ENCODE results near the gene ADGRL3. TPM values are rescaled to one million over a fixed set of nuclear protein-coding genes. Genes with fewer than 3 reads are reported as not detected.

ADGRL3 gene
- total RNA-seq, 4 donors from 2014 or later, result 4.6 to 7.1 (median 6.3) TPM

- WGBS, result 89% methylated on average over 5 of the region's 5 CpGs
Observed at GRCh38 chr4:62006108-62006507, 806.0 kb downstream of the ADGRL3 start.

GRCh38 chr4:62015043-62015739, 815.1 kb downstream of the ADGRL3 start:
- no peak for DNase-seq (ENCODE audit: extremely low spot score)
- WGBS, result 91% methylated on average over 3 of the region's 3 CpGs

More at GRCh38 chr4:62006108-62006507, 806.0 kb downstream of the ADGRL3 start:
- intact Hi-C loops (cut with DNase I), result no loop called here
- TF ChIP-seq CTCF (IDR thresholded peaks at IDR 0.05), result no peak
- no peak for TF ChIP-seq POLR2A (IDR thresholded peaks at IDR 0.05; ENCODE audit: low read depth)
- no peak for TF ChIP-seq POLR2AphosphoS5 (IDR thresholded peaks at IDR 0.05)
- no peak for TF ChIP-seq EP300 (IDR thresholded peaks at IDR 0.05)
- no peaks in the 10 kb centered on the region for H3K36me3 ChIP-seq
- no peak overlapping the region for H3K4me3 ChIP-seq
- H3K27me3 ChIP-seq, result no peaks in the 10 kb centered on the region
- H3K4me1 ChIP-seq, result no peaks in the 10 kb centered on the region
- no peak overlapping the region for H3K27ac ChIP-seq (replicated peaks in 1 of 4)
- no peaks in the 10 kb centered on the region for H3K9me3 ChIP-seq
- DNase-seq (ENCODE audit: extremely low spot score), result no peak

GRCh38 chr4:62018537-62018936, 818.4 kb downstream of the ADGRL3 start:
- H3K4me1 ChIP-seq, result no peaks in the 10 kb centered on the region
- intact Hi-C loops (cut with DNase I), result no loop called here
- TF ChIP-seq CTCF (IDR thresholded peaks at IDR 0.05), result no peak
- no peak for TF ChIP-seq POLR2AphosphoS5 (IDR thresholded peaks at IDR 0.05)
- no peak for DNase-seq (ENCODE audit: extremely low spot score)
- H3K4me3 ChIP-seq, result no peak overlapping the region
- H3K27ac ChIP-seq (replicated peaks in 1 of 4), result no peak overlapping the region
- no peaks in the 10 kb centered on the region for H3K27me3 ChIP-seq
- no peaks in the 10 kb centered on the region for H3K36me3 ChIP-seq
- WGBS, result 88% methylated on average over 4 of the region's 4 CpGs
- no peaks in the 10 kb centered on the region for H3K9me3 ChIP-seq

More at GRCh38 chr4:62015043-62015739, 815.1 kb downstream of the ADGRL3 start:
- H3K9me3 ChIP-seq, result no peaks in the 10 kb centered on the region
- H3K27me3 ChIP-seq, result no peaks in the 10 kb centered on the region
- intact Hi-C loops (cut with DNase I), result no loop called here
- no peak overlapping the region for H3K4me3 ChIP-seq
- H3K27ac ChIP-seq (replicated peaks in 1 of 4), result no peak overlapping the region
- no peak for TF ChIP-seq CTCF (IDR thresholded peaks at IDR 0.05)
- TF ChIP-seq EP300 (IDR thresholded peaks at IDR 0.05), result no peak
- no peak for TF ChIP-seq POLR2A (IDR thresholded peaks at IDR 0.05; ENCODE audit: low read depth)
- TF ChIP-seq POLR2AphosphoS5 (IDR thresholded peaks at IDR 0.05), result no peak
- no peaks in the 10 kb centered on the region for H3K4me1 ChIP-seq
- no peaks in the 10 kb centered on the region for H3K36me3 ChIP-seq

- no peak for TF ChIP-seq POLR2AphosphoS5 (IDR thresholded peaks at IDR 0.05)
- TF ChIP-seq CTCF (IDR thresholded peaks at IDR 0.05), result no peak
- TF ChIP-seq POLR2A (IDR thresholded peaks at IDR 0.05; ENCODE audit: low read depth), result no peak
- TF ChIP-seq EP300 (IDR thresholded peaks at IDR 0.05), result no peak
- WGBS, result 89% methylated on average over 3 of the region's 3 CpGs
- intact Hi-C loops (cut with DNase I), result no loop called here
- no peak for DNase-seq (ENCODE audit: extremely low spot score)
- H3K4me1 ChIP-seq, result no peaks in the 10 kb centered on the region
- H3K27ac ChIP-seq (replicated peaks in 1 of 4), result no peak overlapping the region
- no peaks in the 10 kb centered on the region for H3K36me3 ChIP-seq
- no peaks in the 10 kb centered on the region for H3K27me3 ChIP-seq
- H3K9me3 ChIP-seq, result no peaks in the 10 kb centered on the region
- no peak overlapping the region for H3K4me3 ChIP-seq
Observed at GRCh38 chr4:62023633-62024032, 823.5 kb downstream of the ADGRL3 start.

GRCh38 chr4:62028745-62029144, 828.6 kb downstream of the ADGRL3 start:
- TF ChIP-seq POLR2A (IDR thresholded peaks at IDR 0.05; ENCODE audit: low read depth), result no peak
- no peak for TF ChIP-seq CTCF (IDR thresholded peaks at IDR 0.05)
- no peak for TF ChIP-seq POLR2AphosphoS5 (IDR thresholded peaks at IDR 0.05)
- TF ChIP-seq EP300 (IDR thresholded peaks at IDR 0.05), result no peak
- no peak for DNase-seq (ENCODE audit: extremely low spot score)
- Histone ChIP-seq H3K4me3 (no peak overlapping the region), H3K36me3 (no peaks in the 10 kb centered on the region), H3K27ac (replicated peaks in 1 of 4) (no peak overlapping the region), H3K9me3 (no peaks in the 10 kb centered on the region), H3K4me1 (no peaks in the 10 kb centered on the region), H3K27me3 (no peaks in the 10 kb centered on the region)
- intact Hi-C loops (cut with DNase I), result no loop called here
- 79% methylated on average over 2 of the region's 2 CpGs for WGBS

Data from esophagus muscularis mucosa (tissue), 4 donors.